ENCODE measurements around the gene BAIAP2.

The BAIAP2 gene

DNA sequence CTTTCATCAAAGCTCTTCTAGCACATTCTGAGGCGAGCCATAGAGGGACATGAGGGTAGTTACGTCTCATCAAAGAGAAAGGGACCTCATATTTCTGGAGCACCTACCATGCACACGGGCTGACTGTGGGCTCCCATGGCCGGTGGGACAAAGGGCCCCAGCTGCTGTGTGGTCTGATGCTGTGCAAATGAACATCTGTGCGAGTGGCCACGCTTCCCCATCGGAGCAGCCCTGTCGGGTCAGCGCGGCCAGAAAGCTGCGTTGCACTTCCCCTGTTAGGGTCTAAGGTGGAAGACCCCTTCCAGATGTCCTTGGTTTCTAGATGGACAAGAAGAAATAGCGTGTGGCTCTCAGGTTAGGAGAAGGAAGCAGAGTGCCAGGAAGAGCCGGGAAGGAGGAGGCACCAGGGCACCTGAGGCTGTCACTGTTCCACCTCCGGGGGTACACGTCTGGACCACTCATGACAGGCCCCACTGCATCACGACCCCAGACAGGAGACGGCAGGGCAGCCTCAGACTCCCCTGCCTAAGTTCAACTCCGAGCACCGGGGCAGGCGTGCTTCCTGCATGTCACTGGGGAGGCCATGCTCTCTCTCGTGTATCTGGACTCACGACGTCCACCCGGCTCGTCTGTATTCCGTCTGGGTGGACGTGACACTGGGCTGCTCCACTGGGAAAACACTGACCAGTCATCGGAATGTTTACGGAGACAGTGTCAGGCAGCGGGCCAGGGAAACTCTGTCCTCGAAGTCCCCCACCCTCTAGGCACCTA is 8.5 kb upstream of the BAIAP2 start:
- Histone ChIP-seq H3K9ac (ENCODE audit: low read length) (no peak overlapping the region), H4K20me1 (ENCODE audit: low read depth, low read length) (no peaks in the 10 kb centered on the region), H3K9me3 (ENCODE audit: insufficient read depth, low read length) (no peaks in the 10 kb centered on the region), H3K4me2 (ENCODE audit: low read depth, low read length, poor library complexity, severe bottlenecking) (no peak overlapping the region), H2AFZ (ENCODE audit: low read depth, low read length, severe bottlenecking) (no peak overlapping the region), H3K79me2 (ENCODE audit: insufficient read depth, low read length) (no peaks in the 10 kb centered on the region), H3K9me2 (replicated peaks; ENCODE audit: insufficient read depth, low read length) (no peaks in the 10 kb centered on the region), H3K4me3 (ENCODE audit: insufficient read depth, low read length, poor library complexity, severe bottlenecking) (no peak overlapping the region), H3K27me3 (ENCODE audit: low read length) (no peaks in the 10 kb centered on the region), H3F3A (ENCODE audit: insufficient read depth) (no peaks in the 10 kb centered on the region), H3K27ac (ENCODE audit: low read depth, low read length) (no peak overlapping the region), H3K36me3 (ENCODE audit: low read length) (no peaks in the 10 kb centered on the region)
- TF ChIP-seq EZH2phosphoT487 (conservative IDR thresholded peaks at IDR 0.05; ENCODE audit: low read length) = no peak
- TF ChIP-seq, protein P1, sequence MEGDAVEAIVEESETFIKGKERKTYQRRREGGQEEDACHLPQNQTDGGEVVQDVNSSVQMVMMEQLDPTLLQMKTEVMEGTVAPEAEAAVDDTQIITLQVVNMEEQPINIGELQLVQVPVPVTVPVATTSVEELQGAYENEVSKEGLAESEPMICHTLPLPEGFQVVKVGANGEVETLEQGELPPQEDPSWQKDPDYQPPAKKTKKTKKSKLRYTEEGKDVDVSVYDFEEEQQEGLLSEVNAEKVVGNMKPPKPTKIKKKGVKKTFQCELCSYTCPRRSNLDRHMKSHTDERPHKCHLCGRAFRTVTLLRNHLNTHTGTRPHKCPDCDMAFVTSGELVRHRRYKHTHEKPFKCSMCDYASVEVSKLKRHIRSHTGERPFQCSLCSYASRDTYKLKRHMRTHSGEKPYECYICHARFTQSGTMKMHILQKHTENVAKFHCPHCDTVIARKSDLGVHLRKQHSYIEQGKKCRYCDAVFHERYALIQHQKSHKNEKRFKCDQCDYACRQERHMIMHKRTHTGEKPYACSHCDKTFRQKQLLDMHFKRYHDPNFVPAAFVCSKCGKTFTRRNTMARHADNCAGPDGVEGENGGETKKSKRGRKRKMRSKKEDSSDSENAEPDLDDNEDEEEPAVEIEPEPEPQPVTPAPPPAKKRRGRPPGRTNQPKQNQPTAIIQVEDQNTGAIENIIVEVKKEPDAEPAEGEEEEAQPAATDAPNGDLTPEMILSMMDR (IDR thresholded peaks at IDR 0.05; ENCODE audit: insufficient read depth, low read length, poor library complexity, severe bottlenecking) = no peak

DNA sequence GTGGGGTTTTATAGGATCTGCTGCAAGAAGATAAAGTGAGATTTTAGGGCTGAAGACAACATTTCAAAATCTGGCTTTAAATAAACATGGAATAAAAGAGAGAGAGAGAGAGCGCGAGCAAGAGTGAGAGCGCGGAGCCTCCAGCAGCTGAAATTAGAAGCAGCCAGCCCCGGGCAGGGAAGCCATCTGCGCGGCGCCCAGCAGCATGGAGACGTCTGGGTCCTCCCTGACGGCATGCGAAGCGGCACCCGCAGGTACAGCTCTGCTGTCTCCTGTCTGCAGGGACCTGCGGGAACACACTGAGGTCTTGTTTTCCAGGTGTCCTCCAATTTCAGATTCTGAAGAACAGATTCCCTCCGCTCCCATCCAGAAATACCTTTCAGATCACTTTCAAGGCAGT is 7.9 kb upstream of the BAIAP2 start:
- no peaks in the 10 kb centered on the region for H3K36me3 ChIP-seq (ENCODE audit: low read length)
- TF ChIP-seq, protein P1 (IDR thresholded peaks at IDR 0.05; ENCODE audit: insufficient read depth, low read length, poor library complexity, severe bottlenecking) = no peak
- no peak for TF ChIP-seq EZH2phosphoT487 (conservative IDR thresholded peaks at IDR 0.05; ENCODE audit: low read length)
- no peaks in the 10 kb centered on the region for H3K9me2 ChIP-seq (replicated peaks; ENCODE audit: insufficient read depth, low read length)
- no peaks in the 10 kb centered on the region for H3K27me3 ChIP-seq (ENCODE audit: low read length)
- H3K4me2 ChIP-seq (ENCODE audit: low read depth, low read length, poor library complexity, severe bottlenecking) = no peak overlapping the region
- H3K9me3 ChIP-seq (ENCODE audit: insufficient read depth, low read length) = no peaks in the 10 kb centered on the region
- no peak overlapping the region for H2AFZ ChIP-seq (ENCODE audit: low read depth, low read length, severe bottlenecking)
- H3K79me2 ChIP-seq (ENCODE audit: insufficient read depth, low read length) = no peaks in the 10 kb centered on the region
- H3K27ac ChIP-seq (ENCODE audit: low read depth, low read length) = no peak overlapping the region
- H3F3A ChIP-seq (ENCODE audit: insufficient read depth) = no peaks in the 10 kb centered on the region
- H3K4me3 ChIP-seq (ENCODE audit: insufficient read depth, low read length, poor library complexity, severe bottlenecking) = no peak overlapping the region
- H4K20me1 ChIP-seq (ENCODE audit: low read depth, low read length) = no peaks in the 10 kb centered on the region
- H3K9ac ChIP-seq (ENCODE audit: low read length) = no peak overlapping the region

DNA sequence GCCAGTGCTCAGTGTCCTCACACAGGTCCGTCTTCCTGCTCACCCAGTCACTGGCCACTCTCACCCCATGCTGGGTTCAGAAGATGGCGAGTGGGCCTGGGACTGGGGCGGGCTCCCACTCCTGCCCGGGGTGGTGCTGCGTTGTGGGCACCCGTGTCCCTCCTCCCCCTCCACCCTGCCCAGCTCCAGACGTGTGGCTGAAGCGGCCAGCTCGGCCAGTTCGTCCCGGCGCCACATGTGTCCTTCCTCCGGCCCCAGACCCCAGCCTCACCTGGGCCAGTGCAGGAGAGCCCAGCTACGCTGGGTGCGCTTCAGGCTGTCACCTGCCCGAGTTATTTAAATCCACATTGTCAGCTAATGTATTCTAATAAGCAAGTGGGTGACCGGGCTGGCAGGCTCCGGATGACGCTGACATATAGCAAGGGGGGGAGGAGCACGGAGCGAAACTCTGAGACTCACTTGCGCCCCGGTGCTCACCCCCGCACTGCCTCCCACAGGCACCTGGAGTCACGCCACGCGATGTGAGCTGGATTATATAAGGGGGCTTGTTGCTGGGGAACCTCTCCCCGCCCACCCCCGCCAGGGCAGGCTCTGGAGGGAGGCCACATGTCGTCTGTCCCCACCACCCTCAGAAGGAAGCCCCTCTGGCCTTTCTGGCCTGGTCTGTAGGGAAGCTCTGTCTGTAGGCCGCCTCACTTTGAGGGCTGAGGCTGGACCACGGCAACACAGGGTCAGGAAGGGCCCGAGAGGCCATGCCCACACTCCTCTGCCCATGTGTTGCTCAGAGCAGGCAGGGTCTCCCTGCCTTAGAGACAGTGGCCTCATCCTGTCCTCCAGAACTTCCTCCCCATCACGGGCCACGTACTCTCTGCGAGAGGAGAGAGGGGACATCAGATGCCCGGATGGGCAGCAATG is 7.1 kb upstream of the BAIAP2 start:
- Histone ChIP-seq H3K4me3 (ENCODE audit: insufficient read depth, low read length, poor library complexity, severe bottlenecking) (no peak overlapping the region), H3K79me2 (ENCODE audit: insufficient read depth, low read length) (no peaks in the 10 kb centered on the region), H3K9me2 (replicated peaks; ENCODE audit: insufficient read depth, low read length) (no peaks in the 10 kb centered on the region), H3K27ac (ENCODE audit: low read depth, low read length) (no peak overlapping the region), H4K20me1 (ENCODE audit: low read depth, low read length) (no peaks in the 10 kb centered on the region), H3F3A (ENCODE audit: insufficient read depth) (no peaks in the 10 kb centered on the region), H3K27me3 (ENCODE audit: low read length) (no peaks in the 10 kb centered on the region), H2AFZ (ENCODE audit: low read depth, low read length, severe bottlenecking) (no peak overlapping the region), H3K36me3 (ENCODE audit: low read length) (no peaks in the 10 kb centered on the region), H3K4me2 (ENCODE audit: low read depth, low read length, poor library complexity, severe bottlenecking) (no peak overlapping the region), H3K9ac (ENCODE audit: low read length) (no peak overlapping the region), H3K9me3 (ENCODE audit: insufficient read depth, low read length) (no peaks in the 10 kb centered on the region)
- TF ChIP-seq EZH2phosphoT487 (conservative IDR thresholded peaks at IDR 0.05; ENCODE audit: low read length) = no peak
- TF ChIP-seq, protein P1 (IDR thresholded peaks at IDR 0.05; ENCODE audit: insufficient read depth, low read length, poor library complexity, severe bottlenecking) = no peak

All from SU-DHL-6 (cell line).